GM19099 (cell line): ENCODE data around the gene PTPRD.

Experiments
- POLR2A ChIP-seq: IDR thresholded peaks from 3 replicates; pipeline ENCODE4 v1.6.1; 2011; ENCODE audit warnings: low read depth; ENCODE audit not compliant: insufficient read length; ENCODE audit errors: extremely low read depth

The PTPRD gene

GRCh38 chr9:8899511-8899910 lies 1713.3 kb downstream of the PTPRD start:
- no peak for TF ChIP-seq POLR2A

GRCh38 chr9:8895861-8896224 lies 1717.0 kb downstream of the PTPRD start:
- TF ChIP-seq POLR2A = no peak

GRCh38 chr9:8895106-8895860 lies 1717.5 kb downstream of the PTPRD start:
- no peak for TF ChIP-seq POLR2A

GRCh38 chr9:8890695-8891094 lies 1722.1 kb downstream of the PTPRD start:
- TF ChIP-seq POLR2A = no peak

- TF ChIP-seq POLR2A = no peak
These were observed 1723.7 kb downstream of the PTPRD start for GRCh38 chr9:8889100-8889499.

- no peak for TF ChIP-seq POLR2A
These were observed 1724.2 kb downstream of the PTPRD start for GRCh38 chr9:8888591-8888990.

- no peak for TF ChIP-seq POLR2A
These were observed 1725.4 kb downstream of the PTPRD start for GRCh38 chr9:8887369-8887768.

- no peak for TF ChIP-seq POLR2A
These were observed 1729.5 kb downstream of the PTPRD start for GRCh38 chr9:8883321-8883720.

- TF ChIP-seq POLR2A = no peak
These were observed 1732.7 kb downstream of the PTPRD start for GRCh38 chr9:8880060-8880459.

- no peak for TF ChIP-seq POLR2A
These were observed 1733.5 kb downstream of the PTPRD start for GRCh38 chr9:8879284-8879683.

- no peak for TF ChIP-seq POLR2A
These were observed 1734.9 kb downstream of the PTPRD start for GRCh38 chr9:8877753-8878494.

GRCh38 chr9:8876303-8876702 lies 1736.5 kb downstream of the PTPRD start:
- no peak for TF ChIP-seq POLR2A

GRCh38 chr9:8874482-8874881 lies 1738.3 kb downstream of the PTPRD start:
- no peak for TF ChIP-seq POLR2A

GRCh38 chr9:8872802-8873201 lies 1740.0 kb downstream of the PTPRD start:
- no peak for TF ChIP-seq POLR2A

- no peak for TF ChIP-seq POLR2A
These were observed 1740.9 kb downstream of the PTPRD start for GRCh38 chr9:8871796-8872445.

- no peak for TF ChIP-seq POLR2A
These were observed 1741.4 kb downstream of the PTPRD start for GRCh38 chr9:8871396-8871795.
